Thyroid gland (tissue), 4 donors: ENCODE results near the gene PTPRG.

Experiments used
- CTCF ChIP-seq, 6 experiments: fragments of 200-600 bp in 3 of 6; fragments of 450-650 bp in 3 of 6; sonication (generic) in 3 of 6; IDR thresholded peaks; one replicate each; pipeline ENCODE4 v1.5.1; 2016 to 2019; ENCODE audit warnings: antibody characterized with exemption in 6 of 6, mild to moderate bottlenecking in 2 of 6, inconsistent platforms in 1 of 6, moderate library complexity in 1 of 6
- POLR2A ChIP-seq, 2 donors: fragments of 450-650 bp; IDR thresholded peaks; one replicate each; pipeline ENCODE4 v1.6.1; 2017; ENCODE audit warnings: antibody characterized with exemption in 2 of 2, mild to moderate bottlenecking in 2 of 2, moderate library complexity in 1 of 2

GRCh38 chr3:61790411-61790810 is 229.0 kb downstream of the PTPRG start:
- no peak for TF ChIP-seq CTCF (IDR thresholded peaks at IDR 0.05)
- TF ChIP-seq POLR2A (IDR thresholded peaks at IDR 0.05): no peak
